HL-60 (cell line): ENCODE results near the gene LRRC32.

Source experiments
- DNase-seq, 2 experiments: peaks; one replicate each; pipeline ENCODE4 v3.0.0-alpha.2; 2010 to 2020; ENCODE audit warnings: low read depth in 1 of 2, low spot score in 1 of 2
- H3K27ac ChIP-seq: fragments of 250-450 bp; sonication (Bioruptor Pico); replicated peaks from 2 replicates; pipeline ENCODE4 v1.5.1; 2020; ENCODE audit warnings: mild to moderate bottlenecking, moderate library complexity
- H3K27me3 ChIP-seq: fragments of 250-450 bp; sonication (Bioruptor Pico); 2 replicates; pipeline ENCODE4 v1.5.1; 2021; ENCODE audit warnings: mild to moderate bottlenecking, moderate library complexity; ENCODE audit not compliant: insufficient read depth, poor library complexity, severe bottlenecking
- H3K4me3 ChIP-seq: replicated peaks from 2 replicates; pipeline ENCODE4 v1.5.1; 2011; ENCODE audit warnings: mild to moderate bottlenecking, control low read depth, low read length; ENCODE audit not compliant: insufficient read depth
- GABPA ChIP-seq: IDR thresholded peaks from 2 replicates; pipeline ENCODE4 v1.6.1; 2012; ENCODE audit warnings: low read depth
- POLR2AphosphoS5 ChIP-seq: IDR thresholded peaks from 2 replicates; pipeline ENCODE4 v1.6.1; 2012; ENCODE audit warnings: low read depth
- SPI1 ChIP-seq: IDR thresholded peaks from 2 replicates; pipeline ENCODE4 v1.6.1; 2012; ENCODE audit warnings: low read depth, mild to moderate bottlenecking, borderline replicate concordance
- TF ChIP-seq, protein P1 (sequence below): IDR thresholded peaks from 2 replicates; pipeline ENCODE4 v1.6.1; 2012; ENCODE audit warnings: low read depth; ENCODE audit not compliant: insufficient replicate concordance
- TF ChIP-seq, protein P2 (sequence below): IDR thresholded peaks from one replicate; pipeline ENCODE4 v1.5.1; 2011; ENCODE audit warnings: low read length, control low read depth, inconsistent platforms; ENCODE audit not compliant: insufficient read depth

Gene LRRC32

DNA sequence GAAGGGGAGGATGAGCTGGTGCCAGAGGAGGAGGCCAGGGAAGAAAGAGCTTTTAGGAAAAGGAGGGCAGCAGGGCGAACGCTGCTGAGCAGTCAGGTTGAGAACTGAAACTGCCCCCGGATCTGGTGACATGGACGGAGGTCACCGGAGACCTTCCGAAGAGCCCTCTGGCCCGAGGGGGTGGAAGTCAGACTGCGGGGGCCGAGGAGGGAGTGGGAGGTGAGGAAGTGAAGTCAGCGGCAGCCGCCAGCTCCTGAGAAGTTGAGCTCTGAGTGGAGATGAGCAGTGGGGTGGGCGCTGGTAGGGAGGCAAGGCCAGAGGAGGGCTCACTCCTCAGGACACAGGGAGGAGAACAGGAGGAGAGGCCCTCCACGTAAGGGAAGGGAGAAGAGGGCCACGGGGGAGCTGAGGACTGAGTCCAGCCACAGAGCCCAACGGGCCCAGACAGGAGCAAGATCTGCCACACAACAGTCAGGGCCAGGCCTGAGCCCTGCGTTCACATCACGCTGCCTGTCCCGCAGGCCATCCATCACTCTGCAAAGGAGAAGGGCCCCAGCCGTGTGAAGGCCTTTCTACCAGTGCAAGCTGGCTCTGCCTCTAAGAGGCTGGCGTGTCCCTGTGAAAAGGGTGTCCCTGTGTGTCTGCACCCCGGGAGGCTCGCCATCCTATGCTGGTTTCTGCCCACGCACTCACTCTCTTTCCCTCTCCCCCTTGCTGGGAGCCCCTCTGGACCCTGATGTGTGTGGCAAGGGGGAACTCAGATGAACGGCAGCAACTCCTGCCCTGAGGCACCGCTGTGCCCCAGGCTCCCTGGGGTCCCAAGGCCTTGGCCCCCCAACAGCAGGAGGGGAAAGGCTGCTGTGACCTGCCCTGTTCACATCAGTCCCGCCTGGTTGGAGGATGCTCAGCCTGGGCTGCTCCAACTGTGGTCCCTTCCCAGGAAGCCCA lies 19.0 kb upstream of the LRRC32 start:
- Histone ChIP-seq H3K27ac (no peak overlapping the region), H3K4me3 (no peak overlapping the region), H3K27me3 (no peaks in the 10 kb centered on the region)
- no peak for DNase-seq
- TF ChIP-seq, protein P1, sequence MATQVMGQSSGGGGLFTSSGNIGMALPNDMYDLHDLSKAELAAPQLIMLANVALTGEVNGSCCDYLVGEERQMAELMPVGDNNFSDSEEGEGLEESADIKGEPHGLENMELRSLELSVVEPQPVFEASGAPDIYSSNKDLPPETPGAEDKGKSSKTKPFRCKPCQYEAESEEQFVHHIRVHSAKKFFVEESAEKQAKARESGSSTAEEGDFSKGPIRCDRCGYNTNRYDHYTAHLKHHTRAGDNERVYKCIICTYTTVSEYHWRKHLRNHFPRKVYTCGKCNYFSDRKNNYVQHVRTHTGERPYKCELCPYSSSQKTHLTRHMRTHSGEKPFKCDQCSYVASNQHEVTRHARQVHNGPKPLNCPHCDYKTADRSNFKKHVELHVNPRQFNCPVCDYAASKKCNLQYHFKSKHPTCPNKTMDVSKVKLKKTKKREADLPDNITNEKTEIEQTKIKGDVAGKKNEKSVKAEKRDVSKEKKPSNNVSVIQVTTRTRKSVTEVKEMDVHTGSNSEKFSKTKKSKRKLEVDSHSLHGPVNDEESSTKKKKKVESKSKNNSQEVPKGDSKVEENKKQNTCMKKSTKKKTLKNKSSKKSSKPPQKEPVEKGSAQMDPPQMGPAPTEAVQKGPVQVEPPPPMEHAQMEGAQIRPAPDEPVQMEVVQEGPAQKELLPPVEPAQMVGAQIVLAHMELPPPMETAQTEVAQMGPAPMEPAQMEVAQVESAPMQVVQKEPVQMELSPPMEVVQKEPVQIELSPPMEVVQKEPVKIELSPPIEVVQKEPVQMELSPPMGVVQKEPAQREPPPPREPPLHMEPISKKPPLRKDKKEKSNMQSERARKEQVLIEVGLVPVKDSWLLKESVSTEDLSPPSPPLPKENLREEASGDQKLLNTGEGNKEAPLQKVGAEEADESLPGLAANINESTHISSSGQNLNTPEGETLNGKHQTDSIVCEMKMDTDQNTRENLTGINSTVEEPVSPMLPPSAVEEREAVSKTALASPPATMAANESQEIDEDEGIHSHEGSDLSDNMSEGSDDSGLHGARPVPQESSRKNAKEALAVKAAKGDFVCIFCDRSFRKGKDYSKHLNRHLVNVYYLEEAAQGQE, result no peak
- TF ChIP-seq, protein P2, sequence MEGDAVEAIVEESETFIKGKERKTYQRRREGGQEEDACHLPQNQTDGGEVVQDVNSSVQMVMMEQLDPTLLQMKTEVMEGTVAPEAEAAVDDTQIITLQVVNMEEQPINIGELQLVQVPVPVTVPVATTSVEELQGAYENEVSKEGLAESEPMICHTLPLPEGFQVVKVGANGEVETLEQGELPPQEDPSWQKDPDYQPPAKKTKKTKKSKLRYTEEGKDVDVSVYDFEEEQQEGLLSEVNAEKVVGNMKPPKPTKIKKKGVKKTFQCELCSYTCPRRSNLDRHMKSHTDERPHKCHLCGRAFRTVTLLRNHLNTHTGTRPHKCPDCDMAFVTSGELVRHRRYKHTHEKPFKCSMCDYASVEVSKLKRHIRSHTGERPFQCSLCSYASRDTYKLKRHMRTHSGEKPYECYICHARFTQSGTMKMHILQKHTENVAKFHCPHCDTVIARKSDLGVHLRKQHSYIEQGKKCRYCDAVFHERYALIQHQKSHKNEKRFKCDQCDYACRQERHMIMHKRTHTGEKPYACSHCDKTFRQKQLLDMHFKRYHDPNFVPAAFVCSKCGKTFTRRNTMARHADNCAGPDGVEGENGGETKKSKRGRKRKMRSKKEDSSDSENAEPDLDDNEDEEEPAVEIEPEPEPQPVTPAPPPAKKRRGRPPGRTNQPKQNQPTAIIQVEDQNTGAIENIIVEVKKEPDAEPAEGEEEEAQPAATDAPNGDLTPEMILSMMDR, result no peak
- TF ChIP-seq POLR2AphosphoS5 (no peak), SPI1 (no peak)

GRCh38 chr11:76688146-76688545 lies 17.6 kb upstream of the LRRC32 start:
- Histone ChIP-seq H3K27ac (no peak overlapping the region), H3K27me3 (no peaks in the 10 kb centered on the region), H3K4me3 (no peak overlapping the region)
- TF ChIP-seq, protein P1, result no peak
- TF ChIP-seq SPI1 (no peak), GABPA (no peak), POLR2AphosphoS5 (no peak)
- TF ChIP-seq, protein P2, result no peak
- DNase-seq, result no peak

DNA sequence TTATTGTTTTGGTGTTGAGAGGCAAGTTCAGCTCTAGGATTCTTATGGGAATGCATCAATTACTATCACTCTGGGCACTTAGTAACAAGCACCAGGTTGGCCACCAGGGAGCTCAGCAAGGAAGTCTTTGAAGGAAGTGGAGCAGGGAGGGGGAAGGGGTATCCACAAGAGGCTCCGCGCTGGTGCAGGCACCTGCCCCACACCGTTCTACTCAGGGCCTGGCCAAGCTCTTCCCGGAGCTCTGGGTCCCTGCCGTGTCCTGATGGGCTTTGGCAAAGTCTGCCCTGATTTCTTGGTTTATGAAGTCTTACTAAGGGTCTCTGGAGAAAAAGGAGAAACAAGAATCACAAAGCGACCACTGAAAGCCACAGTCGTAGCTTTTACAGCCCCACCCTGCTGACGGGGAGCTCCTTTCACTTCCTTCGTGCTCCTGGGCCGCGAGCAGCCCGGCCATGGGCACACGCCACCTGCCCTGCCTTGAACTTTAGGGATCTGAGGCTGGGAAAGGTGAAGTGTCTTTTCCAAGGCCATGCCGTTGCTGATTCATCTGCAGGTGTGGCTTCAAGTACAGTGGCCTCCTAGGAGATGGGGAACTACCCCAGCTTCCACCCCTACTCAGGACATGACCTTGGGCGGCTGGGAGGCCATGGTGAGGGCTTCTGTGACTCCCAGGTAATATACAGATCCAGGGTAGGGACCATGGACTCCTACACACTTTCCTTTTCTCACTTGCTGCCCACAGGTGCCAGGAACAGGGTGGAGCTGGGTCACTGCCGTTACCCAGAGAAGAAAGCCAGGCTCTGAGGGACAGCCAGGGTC lies 15.9 kb upstream of the LRRC32 start:
- Histone ChIP-seq H3K4me3 (no peak overlapping the region), H3K27ac (no peak overlapping the region), H3K27me3 (no peaks in the 10 kb centered on the region)
- TF ChIP-seq POLR2AphosphoS5, result no peak
- TF ChIP-seq, protein P1, result no peak
- no peak for TF ChIP-seq SPI1
- TF ChIP-seq, protein P2, result no peak
- TF ChIP-seq GABPA, result no peak
- no peak for DNase-seq
